Naive thymus-derived CD4-positive, alpha-beta T cell (primary cell): ENCODE results near the gene CLDN9. TPM values are rescaled to one million over a fixed set of nuclear protein-coding genes. Genes with fewer than 3 reads are reported as not detected.
"Not testable (repeated sequence)": the region's sequence is repeated elsewhere in the genome, so short reads cannot be mapped to it uniquely, and the experiment has no call there.

ENCODE experiments used
- ATAC-seq: fragments of 150-1000 bp; cut with Tn5 transposase; 2 replicates; pipeline ENCODE4 v1.10.0; 2021; ENCODE audit warnings: mild to moderate bottlenecking, moderate library complexity
- CTCF ChIA-PET: fragments of 350-600 bp; sonication (Branson Sonifier 250); formaldehyde crosslinking; loops from one replicate; lab custom pipeline; 2021; ENCODE audit warnings: antibody characterized with exemption; lab: Charles Lee
- POLR2A ChIA-PET: fragments of 350-600 bp; sonication (Branson Sonifier 250); formaldehyde crosslinking; loops from one replicate; lab custom pipeline; 2021; ENCODE audit warnings: antibody characterized with exemption, inconsistent platforms; lab: Charles Lee
- DNase-seq, 9 donors: peaks; one replicate each; pipeline versions ENCODE4 v3.0.0 to v3.0.0-alpha.2; 2020 to 2022; ENCODE audit warnings: mixed read lengths in 1 of 9
- H3K27ac ChIP-seq: one replicate; pipeline ENCODE4 v1.7.0; 2013; ENCODE audit warnings: mild to moderate bottlenecking, low read depth, low read length, moderate library complexity
- H3K27me3 ChIP-seq, 2 donors: one replicate each; pipeline ENCODE4 v1.7.0; 2013; ENCODE audit warnings: low read length in 2 of 2, mild to moderate bottlenecking in 2 of 2, moderate library complexity in 2 of 2; ENCODE audit not compliant: control insufficient read depth in 2 of 2, insufficient read depth in 2 of 2
- H3K36me3 ChIP-seq, 3 experiments: 1 replicate in 2 of 3; 2 replicates in 1 of 3; pipeline ENCODE4 v1.7.0; 2013; ENCODE audit warnings: low read length in 3 of 3, mild to moderate bottlenecking in 3 of 3, moderate library complexity in 1 of 3; ENCODE audit not compliant: insufficient read depth in 3 of 3, control insufficient read depth in 2 of 3
- H3K4me1 ChIP-seq, 2 donors: one replicate each; pipeline ENCODE4 v1.7.0; 2013; ENCODE audit warnings: low read length in 2 of 2, mild to moderate bottlenecking in 2 of 2, moderate library complexity in 1 of 2; ENCODE audit not compliant: control insufficient read depth in 2 of 2, insufficient read depth in 2 of 2
- H3K4me3 ChIP-seq: 2 replicates; pipeline ENCODE4 v1.7.0; 2013; ENCODE audit warnings: mild to moderate bottlenecking, low read length
- H3K9me3 ChIP-seq, 3 experiments: 1 replicate in 2 of 3; 2 replicates in 1 of 3; pipeline ENCODE4 v1.7.0; 2013; ENCODE audit warnings: low read length in 3 of 3; ENCODE audit not compliant: control insufficient read depth in 2 of 3
- H3K27ac Mint-ChIP-seq, 9 donors: one replicate each; pipeline ENCODE4 v1.8.0; 2020 to 2022; ENCODE audit warnings: mixed read lengths in 9 of 9, mild to moderate bottlenecking in 8 of 9, moderate library complexity in 5 of 9, inconsistent platforms in 2 of 9
- H3K27me3 Mint-ChIP-seq, 5 donors: one replicate each; pipeline ENCODE4 v1.8.0; 2021 to 2022; ENCODE audit warnings: mixed read lengths in 5 of 5, mild to moderate bottlenecking in 1 of 5
- H3K36me3 Mint-ChIP-seq, 5 donors: one replicate each; pipeline ENCODE4 v1.8.0; 2020 to 2022; ENCODE audit warnings: mixed read lengths in 5 of 5, mild to moderate bottlenecking in 3 of 5, inconsistent platforms in 1 of 5
- H3K4me1 Mint-ChIP-seq, 7 donors: one replicate each; pipeline ENCODE4 v1.8.0; 2020 to 2022; ENCODE audit warnings: mixed read lengths in 7 of 7, mild to moderate bottlenecking in 3 of 7, inconsistent platforms in 1 of 7
- H3K4me3 Mint-ChIP-seq, 10 donors: one replicate each; pipeline ENCODE4 v1.8.0; 2020 to 2022; ENCODE audit warnings: mild to moderate bottlenecking in 10 of 10, mixed read lengths in 10 of 10, moderate library complexity in 6 of 10, inconsistent platforms in 2 of 10
- H3K9me3 Mint-ChIP-seq, 11 donors: one replicate each; pipeline ENCODE4 v1.8.0; 2020 to 2022; ENCODE audit warnings: mixed read lengths in 11 of 11, mild to moderate bottlenecking in 4 of 11, inconsistent platforms in 1 of 11, moderate library complexity in 1 of 11
- intact Hi-C, 2 donors: fragments of 100-400 bp; cut with micrococcal nuclease; formaldehyde crosslinking; loops; one replicate each; pipeline ENCODE4 v1.15.1; 2023
- polyA plus RNA-seq, 2 donors: library from polyadenylated mRNA; unstranded; fragments of 300-500 nt; fragmentation: Illumina TruSeq; gene quantifications; one replicate each; pipeline ENCODE4 v1.2.3, GENCODE V29; 2021
- total RNA-seq, 6 experiments: library from RNA in 5 of 6; stranded (reverse) in 5 of 6; gene quantifications; 1 replicate in 5 of 6; 2 replicates in 1 of 6; pipeline ENCODE4 v1.2.3 and lab custom pipeline; 2021 to 2026

The CLDN9 gene
- total and polyA plus RNA-seq, 7 experiments from 2014 or later = 0.15 to 0.37 TPM; not detected in 5

DNA sequence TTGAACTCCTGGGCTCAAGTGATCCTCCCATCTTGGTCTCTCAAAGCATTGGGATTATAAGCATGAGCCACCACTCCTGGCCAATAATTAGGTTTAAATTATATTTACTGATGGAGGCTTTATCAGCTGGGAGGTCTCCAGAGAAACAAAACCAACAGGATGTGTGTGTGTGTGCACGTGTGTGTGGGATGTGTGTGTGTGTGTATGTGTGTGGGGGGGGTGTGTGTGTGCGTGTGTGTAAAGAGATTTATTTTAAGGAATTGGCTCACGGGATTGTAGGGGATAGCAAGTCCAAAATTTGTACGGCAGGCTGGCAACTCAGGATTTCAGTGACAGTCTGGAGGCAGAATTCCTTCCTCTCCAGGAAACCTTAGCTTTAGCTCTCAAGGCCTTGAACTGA, 38.3 kb downstream of the CLDN9 start:
- Mint-ChIP-seq H3K4me3 (peak overlapping the region in 1 of 10 donors; percentile 70), H3K27ac (peak overlapping the region in 2 of 9 donors; percentile 54 to 81), H3K27me3 (peaks cover 0 to 6% (median 0%) of the 10 kb centered on the region in 5 donors), H3K9me3 (no peaks in the 10 kb centered on the region), H3K36me3 (peaks cover 0 to 49% (median 3%) of the 10 kb centered on the region in 5 donors), H3K4me1 (peaks cover 20 to 57% (median 43%) of the 10 kb centered on the region in 7 donors)
- DNase-seq (no peak), ATAC-seq (no peak)
- Histone ChIP-seq H3K36me3 (peaks cover 0 to 7% (median 0%) of the 10 kb centered on the region in 3 experiments), H3K27me3 (peaks cover 0 to under 1% of the 10 kb centered on the region in 2 donors), H3K9me3 (no peaks in the 10 kb centered on the region), H3K27ac (no peak overlapping the region), H3K4me1 (peaks cover 15 to 25% of the 10 kb centered on the region in 2 donors), H3K4me3 (no peak overlapping the region)
- intact Hi-C loops = no loop called here
- POLR2A ChIA-PET = interaction anchor here (0.7 to 1.3 kb wide), 5 partner anchors 13 to 84 kb away, joined by 3 to 4 read pairs (median 3); partner anchors contain the start of genes IL32 and ZNF213
- CTCF ChIA-PET = interaction anchor here (1.0 to 2.5 kb wide), 2 partner anchors 23 to 47 kb away, joined by 4 to 6 read pairs; no protein-coding TSS in a partner anchor

DNA sequence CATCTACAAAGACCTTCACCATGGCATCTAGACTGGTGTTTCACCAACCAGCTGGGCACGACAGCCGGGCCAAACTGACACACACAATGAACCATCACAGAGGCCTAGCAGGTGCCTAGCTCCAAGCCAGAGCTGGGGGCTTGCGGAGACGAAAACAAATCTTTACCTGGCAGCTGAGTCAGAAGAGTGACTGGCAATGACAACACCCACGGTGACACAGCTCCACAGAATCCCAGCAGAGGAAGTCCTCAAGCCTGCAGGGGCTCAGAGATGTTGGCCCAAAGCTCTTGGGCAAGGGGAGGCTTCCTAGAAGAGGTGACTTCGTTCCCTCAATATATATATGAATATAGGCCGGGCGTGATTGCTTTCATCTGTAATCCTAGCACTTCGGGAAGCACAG, 38.8 kb downstream of the CLDN9 start:
- ChIA-PET CTCF (interaction anchor here (1.0 to 2.5 kb wide), 2 partner anchors 24 to 48 kb away, joined by 4 to 6 read pairs; no protein-coding TSS in a partner anchor), POLR2A (interaction anchor here (0.6 to 1.3 kb wide), 5 partner anchors 13 to 485 kb away, joined by 3 to 4 read pairs (median 3); partner anchors contain the start of gene IL32)
- H3K27ac Mint-ChIP-seq = peak overlapping the region in 1 of 9 donors; percentile 81
- H3K36me3 Mint-ChIP-seq = peaks cover 0 to 50% (median 3%) of the 10 kb centered on the region in 5 donors
- no peaks in the 10 kb centered on the region for H3K9me3 Mint-ChIP-seq
- Histone ChIP-seq H3K4me3 (no peak overlapping the region), H3K4me1 (peaks cover 18 to 20% of the 10 kb centered on the region in 2 donors), H3K9me3 (no peaks in the 10 kb centered on the region), H3K27ac (no peak overlapping the region), H3K36me3 (peaks cover 0 to 7% (median 0%) of the 10 kb centered on the region in 3 experiments), H3K27me3 (no peaks in the 10 kb centered on the region)
- H3K27me3 Mint-ChIP-seq = peaks cover 0 to 6% (median 0%) of the 10 kb centered on the region in 5 donors
- peak overlapping the region in 1 of 10 donors; percentile 70 for H3K4me3 Mint-ChIP-seq
- H3K4me1 Mint-ChIP-seq = peaks cover 20 to 60% (median 46%) of the 10 kb centered on the region in 7 donors
- ATAC-seq (no peak), DNase-seq (no peak)
- intact Hi-C loops = no loop called here

DNA sequence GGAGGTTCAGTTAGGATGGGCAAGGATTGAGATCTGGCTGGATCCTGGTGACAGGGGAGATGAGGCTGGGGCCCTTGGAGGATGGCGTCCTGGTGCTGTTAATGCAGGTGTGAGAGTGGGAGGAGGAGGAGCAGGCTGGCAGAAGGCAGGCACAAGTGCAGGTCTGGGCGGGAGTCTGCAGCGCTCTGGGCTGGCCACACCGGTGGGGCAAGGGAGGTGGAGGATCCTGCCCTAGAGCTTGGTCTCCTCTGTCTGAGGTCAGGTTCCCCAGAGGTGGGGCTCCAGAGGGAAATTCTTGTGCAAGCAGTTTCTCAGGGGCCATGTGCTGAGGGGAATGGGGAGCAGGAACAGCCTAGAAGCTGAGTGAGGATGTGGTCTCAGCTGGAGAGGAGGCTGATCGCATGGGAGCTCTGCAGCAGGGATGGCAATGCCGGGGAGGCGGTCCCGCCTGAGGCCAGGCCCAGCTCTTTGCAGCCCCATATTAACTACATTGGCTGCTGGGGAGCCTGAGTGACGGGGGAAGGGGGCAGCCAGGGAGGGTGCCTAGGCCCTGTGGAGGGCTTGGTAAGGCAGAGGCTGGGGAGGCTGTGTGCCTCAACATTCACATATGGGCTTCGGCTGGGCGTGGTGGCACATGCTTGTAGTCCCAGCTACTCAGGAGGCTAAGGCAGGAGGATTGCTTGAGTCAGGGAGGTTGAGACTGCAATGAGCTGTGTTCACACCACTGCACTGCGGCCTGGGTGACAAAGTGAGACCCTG, 40.0 kb downstream of the CLDN9 start:
- H3K9me3 ChIP-seq, POLR2A ChIA-PET, H3K27me3 Mint-ChIP-seq, H3K27me3 ChIP-seq, CTCF ChIA-PET, H3K36me3 ChIP-seq, H3K9me3 Mint-ChIP-seq, intact Hi-C loops, DNase-seq, H3K4me3 ChIP-seq: not testable (repeated sequence)
- peak overlapping the region in 2 of 10 donors; percentile 7 to 70 for H3K4me3 Mint-ChIP-seq
- H3K27ac ChIP-seq = peak overlapping the region; percentile 29
- peaks cover 13 to 30% of the 10 kb centered on the region in 2 donors for H3K4me1 ChIP-seq
- H3K36me3 Mint-ChIP-seq = peaks cover 0 to 60% (median 3%) of the 10 kb centered on the region in 5 donors
- peak overlapping the region in 4 of 9 donors; percentile 18 to 72 (median 43) for H3K27ac Mint-ChIP-seq
- peak; percentile 17 for ATAC-seq
- peaks cover 20 to 72% (median 51%) of the 10 kb centered on the region in 7 donors for H3K4me1 Mint-ChIP-seq

DNA sequence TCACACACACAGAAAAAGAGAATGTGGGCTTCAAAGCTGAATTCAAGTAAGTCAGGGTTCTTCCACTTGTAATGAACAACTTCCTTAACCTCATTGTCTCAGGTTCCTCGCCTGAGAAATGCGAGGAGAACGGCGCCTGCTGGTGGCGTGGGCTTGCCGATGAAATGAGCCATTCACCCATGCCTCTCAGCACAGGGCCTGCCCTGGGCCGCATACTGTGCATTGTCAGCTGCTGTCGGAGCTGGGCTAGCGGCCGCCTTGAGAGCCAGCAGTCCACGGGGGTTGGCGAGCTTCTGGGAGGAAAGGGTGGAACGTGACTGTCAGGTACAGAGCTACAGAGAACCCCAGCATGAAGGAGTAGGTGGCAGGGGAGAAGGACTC, 40.6 kb downstream of the CLDN9 start:
- intact Hi-C loops, H3K4me3 ChIP-seq, H3K27me3 ChIP-seq, CTCF ChIA-PET, H3K9me3 Mint-ChIP-seq, POLR2A ChIA-PET, H3K36me3 ChIP-seq, H3K27me3 Mint-ChIP-seq, H3K27ac ChIP-seq, H3K9me3 ChIP-seq, DNase-seq: not testable (repeated sequence)
- Mint-ChIP-seq H3K27ac (peak overlapping the region in 2 of 9 donors; percentile 34 to 62), H3K36me3 (peaks cover 0 to 59% (median 3%) of the 10 kb centered on the region in 5 donors), H3K4me1 (peaks cover 16 to 69% (median 48%) of the 10 kb centered on the region in 7 donors), H3K4me3 (peak overlapping the region in 2 of 10 donors; percentile 18 to 70)
- peaks cover 17 to 34% of the 10 kb centered on the region in 2 donors for H3K4me1 ChIP-seq
- peak; percentile 31 for ATAC-seq

DNA sequence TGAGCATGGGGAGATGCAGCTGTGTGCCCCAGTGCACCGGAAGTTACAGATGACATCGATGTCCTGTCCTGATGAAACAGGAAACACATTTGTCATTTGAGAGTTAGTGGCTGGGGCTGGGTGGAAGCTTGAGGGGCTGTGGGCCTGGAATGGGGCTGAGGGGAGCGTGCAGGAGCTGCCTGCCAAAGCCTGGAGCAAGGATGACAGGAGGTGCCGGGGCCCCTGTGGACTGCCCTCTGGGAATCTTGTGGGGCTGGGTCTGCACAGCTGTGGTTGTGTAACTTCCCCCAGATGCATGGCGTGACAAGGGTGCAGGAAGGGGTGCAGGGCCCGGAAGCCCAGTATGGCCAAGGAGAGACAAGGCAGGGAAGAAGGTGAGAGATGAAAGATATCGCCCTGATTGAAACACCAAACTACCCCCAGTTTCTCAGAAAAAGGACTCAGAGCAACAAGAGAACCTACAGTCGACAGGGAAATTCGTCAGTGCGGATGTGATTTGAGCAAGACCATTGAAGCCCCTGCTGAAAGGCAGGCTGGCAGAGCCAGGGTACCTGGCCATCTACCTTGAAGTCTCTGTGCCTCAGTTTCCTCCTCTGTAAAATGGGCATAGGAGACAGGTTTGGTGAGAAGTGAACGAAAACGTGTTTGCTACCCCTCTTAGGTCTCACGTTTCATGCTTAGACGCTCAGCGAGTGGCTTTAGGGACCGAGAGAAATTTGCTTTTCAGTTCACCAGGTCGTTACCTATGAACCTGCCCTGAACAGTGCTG, 42.4 kb downstream of the CLDN9 start:
- Mint-ChIP-seq H3K27me3 (no peaks in the 10 kb centered on the region), H3K4me3 (peak overlapping the region; percentile 2 to 90 (median 62)), H3K4me1 (peaks cover 17 to 67% (median 51%) of the 10 kb centered on the region in 7 donors), H3K36me3 (peaks cover 0 to 57% (median 3%) of the 10 kb centered on the region in 5 donors), H3K27ac (peak overlapping the region; percentile 20 to 93 (median 71)), H3K9me3 (no peaks in the 10 kb centered on the region)
- ChIA-PET POLR2A (interaction anchor here (0.6 to 1.0 kb wide), 3 partner anchors 11 to 37 kb away, joined by 3 read pairs; partner anchors contain the start of gene IL32), CTCF (interaction anchor here (13.9 kb wide), 1 partner anchor 75 kb away, joined by 244 read pairs; the partner anchor contains the start of gene ZNF213)
- Histone ChIP-seq H3K27me3 (no peaks in the 10 kb centered on the region), H3K9me3 (no peaks in the 10 kb centered on the region), H3K4me3 (no peak overlapping the region), H3K4me1 (peaks cover 25 to 42% of the 10 kb centered on the region in 2 donors), H3K36me3 (peaks cover 0 to 10% (median 0%) of the 10 kb centered on the region in 3 experiments), H3K27ac (peak overlapping the region; percentile 21)
- no peak for DNase-seq
- no peak for ATAC-seq
- intact Hi-C loops = no loop called here

DNA sequence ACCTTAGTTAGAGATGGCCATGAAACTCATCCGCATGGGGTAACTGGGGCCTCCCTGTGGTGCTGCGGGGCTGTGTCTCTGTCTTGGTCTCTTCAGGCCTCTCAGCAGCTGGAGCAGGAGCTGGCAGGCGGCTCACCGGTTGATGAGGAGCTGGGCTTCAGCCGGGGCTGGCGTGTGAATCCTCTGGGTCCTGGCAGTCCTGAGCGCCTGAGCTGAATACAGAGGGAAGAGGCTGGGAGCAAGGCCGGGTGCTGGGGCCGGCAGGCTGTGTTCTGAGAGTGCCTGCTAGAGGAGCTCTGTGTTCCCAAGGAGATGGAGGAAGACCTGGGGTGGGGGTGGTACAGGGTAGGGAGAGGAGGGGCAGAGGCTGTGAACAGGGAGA, 43.0 kb downstream of the CLDN9 start:
- intact Hi-C loops, H3K4me3 ChIP-seq, ATAC-seq, H3K9me3 ChIP-seq, H3K9me3 Mint-ChIP-seq, H3K27me3 Mint-ChIP-seq, H3K27me3 ChIP-seq, DNase-seq: not testable (repeated sequence)
- Histone ChIP-seq H3K36me3 (peaks cover 0 to 10% (median 0%) of the 10 kb centered on the region in 3 experiments), H3K27ac (peak overlapping the region; percentile 21), H3K4me1 (peaks cover 25 to 46% of the 10 kb centered on the region in 2 donors)
- H3K4me1 Mint-ChIP-seq = peaks cover 23 to 67% (median 51%) of the 10 kb centered on the region in 7 donors
- H3K27ac Mint-ChIP-seq = peak overlapping the region in 4 of 9 donors; percentile 67 to 93 (median 74)
- POLR2A ChIA-PET = interaction anchor here (1.0 to 1.7 kb wide), 2 partner anchors 8 to 10 kb away, joined by 3 to 5 read pairs; partner anchors contain the start of gene IL32
- peaks cover 0 to 54% (median 3%) of the 10 kb centered on the region in 5 donors for H3K36me3 Mint-ChIP-seq
- peak overlapping the region in 6 of 10 donors; percentile 10 to 90 (median 54) for H3K4me3 Mint-ChIP-seq
- CTCF ChIA-PET = interaction anchor here (13.9 kb wide), 1 partner anchor 74 kb away, joined by 244 read pairs; the partner anchor contains the start of gene ZNF213
